ENCODE data around the gene POLE.

Gene POLE

DNA sequence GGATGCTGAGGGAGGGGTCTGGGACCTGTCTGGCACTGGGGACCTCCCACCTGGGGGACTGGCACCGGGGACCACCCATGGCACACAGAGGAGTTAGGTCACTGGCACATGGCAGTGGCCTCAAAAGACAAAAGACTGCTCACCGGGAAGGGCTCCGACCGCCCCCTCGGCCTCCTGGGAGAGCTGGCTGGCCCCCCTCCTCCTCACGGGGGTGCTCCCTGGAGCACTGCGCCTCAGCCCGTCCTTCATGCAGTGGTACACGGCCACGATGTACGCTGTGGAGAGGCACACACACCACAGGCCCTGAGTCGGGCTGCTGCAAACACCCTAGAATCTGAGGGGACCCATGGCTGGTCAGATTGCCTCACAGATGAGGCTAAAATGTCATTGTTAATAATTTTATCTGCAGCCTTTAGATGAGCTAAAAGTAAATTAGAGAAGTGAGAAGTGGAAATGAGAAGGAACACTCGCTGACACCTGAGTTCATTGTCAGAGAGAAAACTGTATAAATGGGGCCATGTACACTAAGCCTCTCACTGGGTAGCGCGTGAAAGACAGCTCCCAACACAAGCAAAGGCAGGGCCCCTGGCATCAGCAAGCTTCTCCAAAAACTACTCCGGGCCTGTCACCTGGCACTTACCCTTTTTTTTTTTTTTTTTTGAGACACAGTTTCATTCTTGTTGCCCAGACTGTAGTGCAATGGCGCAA, 54.5 kb downstream of the POLE start:
- no peak for DNase-seq (ENCODE audit: low read depth, low spot score)

DNA sequence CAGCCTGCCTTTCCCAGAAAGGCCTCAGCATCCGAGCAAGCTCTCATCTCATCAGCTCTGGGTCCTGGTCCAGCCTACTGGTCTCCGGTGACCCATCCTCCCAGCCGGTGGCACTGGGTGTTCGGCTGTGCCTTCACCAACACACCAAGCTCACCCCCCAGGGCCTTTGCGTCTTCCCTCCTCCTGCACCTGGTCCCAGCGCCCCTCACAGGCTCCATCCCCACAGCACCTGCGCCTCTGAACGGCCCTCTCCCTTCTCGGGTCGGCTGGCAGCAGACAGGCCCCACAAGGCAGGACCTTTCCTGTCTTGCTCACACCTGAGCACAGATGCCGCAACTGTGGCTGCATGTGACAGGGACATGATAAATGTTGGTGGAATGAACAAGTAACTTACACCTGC, 55.5 kb downstream of the POLE start:
- DNase-seq (ENCODE audit: low read depth, low spot score), result no peak

DNA sequence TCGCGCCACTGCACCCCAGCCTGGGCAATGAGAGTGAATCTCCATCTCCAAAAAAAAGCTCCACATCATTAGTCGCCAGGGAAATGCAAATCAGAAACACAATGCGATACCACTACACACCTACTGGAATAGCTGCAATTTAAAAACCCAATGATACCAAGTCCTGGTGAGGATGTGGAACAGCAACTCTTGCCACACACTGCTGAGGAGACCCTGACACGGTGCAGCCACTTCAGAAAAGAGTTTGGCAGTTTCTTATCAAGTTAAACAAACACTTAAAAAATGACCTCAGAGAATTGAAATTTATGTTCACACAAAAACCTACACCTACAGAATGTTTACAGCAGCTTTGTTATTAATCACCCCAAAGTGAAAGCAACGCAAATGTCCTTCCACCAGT, 56.5 kb downstream of the POLE start:
- DNase-seq (ENCODE audit: low read depth, low spot score), result no peak

DNA sequence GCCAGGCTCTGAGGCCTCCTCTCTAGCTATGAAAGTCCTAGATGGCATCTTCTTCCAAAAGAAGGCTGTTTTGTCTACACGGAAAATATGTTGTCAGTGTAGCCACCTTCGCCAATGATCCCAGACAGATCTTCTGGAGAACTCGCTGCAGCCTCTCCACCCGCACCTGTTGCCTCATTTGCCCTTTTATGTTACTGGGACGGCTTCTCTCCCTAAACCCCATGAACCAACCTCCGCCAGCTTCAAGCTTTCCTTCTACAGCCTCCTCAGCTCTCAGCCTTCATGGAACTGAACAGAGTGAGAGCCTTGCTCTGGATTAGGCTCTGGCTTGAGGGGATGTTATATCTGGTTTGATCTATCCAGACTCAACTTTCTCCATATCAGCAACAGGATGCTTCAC, 57.8 kb downstream of the POLE start:
- no peak for DNase-seq (ENCODE audit: low read depth, low spot score)

DNA sequence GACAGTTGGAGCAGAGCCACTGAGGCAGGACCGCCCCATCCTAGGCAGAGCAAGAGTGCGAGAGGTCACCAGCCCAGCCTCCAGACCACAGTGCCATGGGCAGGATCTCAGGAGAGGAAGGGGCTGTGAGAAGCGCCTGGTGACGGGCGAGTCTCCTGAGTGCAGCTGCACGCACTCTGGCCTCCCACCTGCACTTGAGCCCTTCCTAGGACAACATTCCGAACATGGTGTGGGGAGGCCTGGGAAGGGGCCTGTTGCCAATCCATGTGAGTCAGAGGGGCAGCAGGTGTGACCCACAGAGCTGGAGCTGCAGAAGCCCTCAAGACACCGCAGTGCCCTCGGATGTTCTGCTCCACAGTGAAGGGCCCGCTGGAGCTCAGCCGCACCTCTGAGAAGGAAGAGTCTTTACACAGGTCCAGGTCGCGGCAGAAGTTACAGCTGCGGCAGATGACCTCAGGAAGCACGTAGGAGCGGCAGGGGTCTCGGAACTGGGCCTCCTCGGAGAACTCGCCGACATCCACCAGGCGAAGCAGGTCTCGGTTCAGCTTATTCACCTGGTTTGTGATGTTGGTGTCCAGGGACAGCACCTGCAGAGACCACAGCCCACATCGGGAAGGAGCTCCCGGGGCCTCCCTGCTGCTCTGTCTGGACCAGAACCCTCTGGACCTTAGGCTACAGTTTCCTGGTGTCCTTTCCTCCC, 61.3 kb downstream of the POLE start:
- no peak for DNase-seq (ENCODE audit: low read depth, low spot score)

DNA sequence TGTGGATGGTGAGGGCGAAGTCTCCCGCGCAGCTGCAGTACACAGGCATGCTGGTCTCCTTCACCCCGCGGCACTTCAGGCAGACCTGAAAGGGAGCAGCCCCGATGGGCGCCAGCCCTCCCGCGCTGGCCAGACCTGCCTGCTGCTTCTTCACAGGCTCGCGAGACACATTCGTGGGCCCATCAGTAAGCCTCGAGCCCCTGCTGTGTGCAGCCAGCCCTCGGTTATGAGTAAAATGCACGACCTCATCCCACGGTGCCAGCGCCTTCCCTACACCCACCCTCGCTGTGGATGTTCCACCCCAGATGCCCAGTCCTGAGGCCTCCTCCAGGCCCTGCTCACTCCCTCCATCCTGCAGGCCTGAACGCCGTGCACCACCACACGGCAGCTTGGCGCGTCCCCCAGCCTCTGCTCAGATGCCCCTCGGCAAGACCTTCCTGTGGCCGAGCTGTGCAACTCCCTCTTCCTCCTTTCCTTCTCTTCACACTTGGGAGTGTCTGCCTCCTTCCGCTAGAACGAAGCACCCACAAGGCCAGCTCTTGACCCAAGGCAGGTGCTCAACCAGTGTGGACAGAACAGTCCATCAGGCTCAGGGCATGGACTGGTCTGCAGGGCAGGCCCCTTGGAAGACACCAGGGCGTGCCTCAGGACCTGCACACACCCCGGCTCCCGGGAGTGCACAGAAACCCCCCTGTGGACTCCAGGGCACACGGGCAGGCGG, 62.1 kb downstream of the POLE start:
- no peak for DNase-seq (ENCODE audit: low read depth, low spot score)

DNA sequence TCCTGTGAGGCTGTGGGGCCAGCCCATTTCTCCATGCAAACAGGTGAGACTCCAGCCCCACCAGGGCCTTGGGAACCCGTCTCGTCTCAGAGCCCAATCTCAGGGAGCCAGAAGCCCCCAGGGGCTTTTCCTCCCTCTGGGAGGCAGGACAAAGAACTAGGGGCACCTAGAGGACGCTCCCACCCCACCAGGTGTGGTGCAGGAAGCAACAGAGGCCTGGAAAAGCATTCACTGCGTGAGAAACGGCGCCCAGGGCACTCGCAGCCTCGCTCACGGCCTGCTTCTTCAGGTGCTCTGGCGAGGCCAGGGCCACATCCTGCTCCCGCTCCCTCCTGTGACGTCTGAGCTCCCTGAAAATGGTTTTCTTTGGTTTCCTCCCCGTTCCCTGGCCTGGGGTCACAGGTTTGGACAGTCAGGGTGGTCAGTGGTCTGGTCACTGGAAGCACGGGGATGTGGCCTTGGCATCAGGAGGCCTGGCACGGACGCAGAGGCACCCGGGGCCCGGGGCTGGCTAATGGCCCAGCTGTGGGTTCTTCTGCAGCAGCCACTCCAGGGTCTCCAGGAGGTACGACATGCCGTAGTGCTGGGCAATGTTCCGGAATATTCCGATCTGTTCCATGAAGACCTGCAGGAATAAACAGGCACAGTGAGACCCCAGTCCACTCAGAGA, 62.8 kb downstream of the POLE start:
- no peak for DNase-seq (ENCODE audit: low read depth, low spot score)

DNA sequence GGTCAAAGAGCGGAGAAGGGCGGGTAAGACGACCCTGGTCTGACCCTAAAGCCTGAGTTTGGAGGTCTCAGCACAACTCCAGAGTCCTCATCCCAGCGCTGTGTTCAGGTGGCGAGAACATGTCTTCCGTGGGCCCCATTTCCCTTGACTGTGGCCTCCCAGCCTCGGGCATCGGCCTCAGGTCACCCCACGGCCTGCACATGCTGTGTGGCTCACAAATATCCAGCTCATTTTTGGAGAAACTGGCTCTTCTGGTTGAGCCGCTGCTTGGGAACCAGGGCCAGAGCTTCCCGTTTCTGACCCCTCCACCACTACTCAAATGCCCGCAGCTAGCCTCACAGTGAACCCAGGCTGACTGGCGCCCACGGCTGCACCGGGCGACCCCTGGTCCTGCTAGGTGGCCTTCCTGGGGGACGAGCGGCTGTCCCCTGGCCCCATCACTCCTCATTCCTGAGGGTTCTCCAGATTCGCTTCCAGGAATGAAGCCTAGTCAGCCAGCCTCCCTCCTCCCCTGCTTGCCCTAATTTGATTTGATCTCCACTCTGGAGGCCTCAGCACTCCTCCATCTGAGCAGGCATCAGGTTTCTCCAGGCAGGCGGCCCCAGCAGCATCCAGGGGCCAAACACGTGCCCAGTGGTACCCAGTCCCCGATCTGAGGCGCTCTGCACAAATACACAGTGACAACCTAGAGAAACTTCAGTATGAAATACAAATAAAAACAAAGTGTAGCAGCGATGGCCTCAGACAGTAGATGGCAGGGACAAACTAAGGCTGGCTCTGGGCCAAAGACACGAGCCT, 63.9 kb downstream of the POLE start:
- no peak for DNase-seq (ENCODE audit: low read depth, low spot score)

DNA sequence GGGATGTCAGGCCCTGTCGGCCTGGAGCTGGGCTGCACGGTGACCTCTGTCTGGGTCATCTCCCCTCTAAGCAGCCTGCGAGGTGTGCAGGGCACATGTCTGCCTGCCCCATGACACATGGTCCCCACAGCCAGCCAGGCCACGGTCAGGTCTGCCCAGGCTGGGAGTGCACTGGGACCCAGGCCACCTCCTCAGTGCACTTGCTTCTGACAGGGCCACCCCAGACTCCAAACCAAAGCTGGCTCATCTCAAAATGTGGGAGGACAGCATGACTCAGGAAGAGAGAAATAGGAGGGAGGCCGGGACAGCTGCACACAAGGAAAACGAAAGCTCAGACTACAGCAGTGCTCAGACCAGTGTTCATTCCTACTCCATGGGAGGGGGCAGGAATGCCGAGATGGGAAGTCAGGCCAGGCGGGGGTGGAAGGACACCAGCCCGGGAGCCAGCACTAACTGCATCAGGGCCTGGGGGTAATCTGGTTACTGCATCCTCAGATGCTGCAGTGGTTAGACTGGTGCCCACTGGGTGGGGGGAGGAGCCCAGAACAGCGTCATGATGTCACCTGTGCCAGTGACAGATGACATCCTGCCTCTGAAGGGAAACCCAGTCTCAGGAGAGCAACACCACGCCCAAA, 64.6 kb downstream of the POLE start:
- DNase-seq (ENCODE audit: low read depth, low spot score), result no peak

DNA sequence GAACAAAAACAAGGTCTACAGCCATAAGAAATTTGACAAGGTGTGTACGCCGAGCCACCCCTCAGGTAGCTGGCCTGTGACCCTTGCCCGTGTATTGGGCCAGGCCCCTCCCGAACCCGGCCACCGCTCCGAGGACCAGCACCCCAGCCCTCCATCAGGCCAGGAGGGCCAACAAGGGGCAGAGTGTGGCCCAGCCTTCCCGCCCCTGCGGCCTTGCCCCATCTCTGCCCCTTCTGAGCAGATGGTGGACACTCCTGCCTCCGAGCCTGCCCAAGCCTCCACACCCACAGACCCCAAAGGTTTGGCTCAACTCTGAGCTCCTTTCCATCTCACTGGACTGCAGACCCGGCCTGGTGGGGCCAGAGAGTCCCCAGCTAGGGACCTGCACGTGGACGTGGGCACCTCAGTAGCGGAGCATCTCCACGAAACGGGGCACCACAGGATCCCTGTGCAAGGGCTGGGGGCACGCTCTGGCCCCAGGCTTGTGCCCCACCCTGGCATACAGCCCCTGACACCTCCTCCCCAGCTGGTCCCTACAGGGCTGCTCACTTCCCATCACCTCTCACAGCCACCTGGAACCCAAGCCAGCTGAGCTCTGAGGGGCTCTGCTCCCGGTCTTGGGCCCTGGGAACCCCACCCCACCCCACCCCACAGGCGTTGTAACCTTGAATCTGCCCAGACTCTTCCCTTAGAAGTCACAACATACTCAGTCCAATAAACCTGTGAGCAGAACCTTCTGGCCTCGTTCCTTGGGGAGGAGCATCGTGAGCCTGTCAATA, 65.3 kb downstream of the POLE start:
- DNase-seq (ENCODE audit: low read depth, low spot score), result no peak

DNA sequence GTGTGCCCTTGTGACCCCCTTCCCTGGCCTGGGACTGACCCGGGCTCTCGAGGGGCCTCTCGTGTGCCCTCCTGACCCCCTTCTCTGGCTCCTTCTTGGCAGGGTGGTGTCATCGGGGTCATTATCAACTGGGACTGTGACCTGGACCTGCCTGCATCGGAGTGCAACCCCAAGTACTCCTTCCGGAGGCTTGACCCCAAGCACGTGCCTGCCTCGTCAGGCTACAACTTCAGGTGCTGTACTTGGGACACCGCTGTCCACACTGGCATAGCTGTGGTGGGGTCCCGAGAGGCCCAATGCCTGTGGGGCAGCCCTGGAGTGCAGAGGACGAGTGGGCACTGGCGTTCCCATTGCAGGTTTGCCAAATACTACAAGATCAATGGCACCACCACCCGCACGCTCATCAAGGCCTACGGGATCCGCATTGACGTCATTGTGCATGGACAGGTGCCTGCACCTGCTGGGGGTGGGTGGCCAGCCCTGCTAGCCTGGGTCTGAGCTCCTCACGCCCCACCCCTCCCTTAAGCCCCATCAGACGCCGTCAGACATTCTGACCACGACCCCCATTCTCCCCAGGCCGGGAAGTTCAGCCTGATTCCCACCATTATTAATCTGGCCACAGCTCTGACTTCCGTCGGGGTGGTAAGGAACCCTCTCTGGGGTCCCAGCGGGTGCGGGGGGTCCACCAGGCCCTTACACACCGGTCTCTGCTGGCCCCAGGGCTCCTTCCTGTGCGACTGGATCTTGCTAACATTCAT, 66.1 kb downstream of the POLE start:
- DNase-seq (ENCODE audit: low read depth, low spot score), result no peak

DNA sequence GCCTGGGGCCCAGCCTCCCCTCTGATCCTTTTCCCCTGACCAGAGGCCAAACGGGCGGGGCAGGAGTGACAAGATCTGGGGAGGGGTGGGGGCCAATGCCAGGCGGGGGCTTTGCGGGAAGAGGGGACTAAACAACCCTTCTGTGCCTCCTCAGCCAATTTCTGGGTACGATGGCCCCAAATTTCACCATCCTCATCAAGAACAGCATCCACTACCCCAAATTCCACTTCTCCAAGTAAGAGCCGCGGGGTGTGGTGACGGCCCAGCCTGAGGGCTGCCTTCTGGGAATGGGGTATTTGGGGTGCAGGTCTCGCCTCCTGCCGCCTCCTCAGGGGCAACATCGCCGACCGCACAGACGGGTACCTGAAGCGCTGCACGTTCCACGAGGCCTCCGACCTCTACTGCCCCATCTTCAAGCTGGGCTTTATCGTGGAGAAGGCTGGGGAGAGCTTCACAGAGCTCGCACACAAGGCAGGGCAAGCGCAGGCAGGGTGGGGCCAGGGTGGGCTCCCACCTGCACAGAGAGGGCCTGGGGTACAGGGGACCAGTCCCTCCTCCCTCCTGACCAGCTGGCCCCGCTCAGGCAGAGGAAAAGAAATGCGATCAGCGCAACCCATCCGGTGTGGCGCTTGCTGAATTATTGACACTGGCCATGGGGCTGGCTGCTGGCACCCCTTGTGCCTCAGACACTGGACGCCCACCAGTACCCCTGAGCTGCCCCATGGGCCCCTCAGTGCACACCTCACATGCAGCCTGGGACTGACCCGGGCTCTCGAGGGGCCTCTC, 66.8 kb downstream of the POLE start:
- DNase-seq (ENCODE audit: low read depth, low spot score), result no peak

DNA sequence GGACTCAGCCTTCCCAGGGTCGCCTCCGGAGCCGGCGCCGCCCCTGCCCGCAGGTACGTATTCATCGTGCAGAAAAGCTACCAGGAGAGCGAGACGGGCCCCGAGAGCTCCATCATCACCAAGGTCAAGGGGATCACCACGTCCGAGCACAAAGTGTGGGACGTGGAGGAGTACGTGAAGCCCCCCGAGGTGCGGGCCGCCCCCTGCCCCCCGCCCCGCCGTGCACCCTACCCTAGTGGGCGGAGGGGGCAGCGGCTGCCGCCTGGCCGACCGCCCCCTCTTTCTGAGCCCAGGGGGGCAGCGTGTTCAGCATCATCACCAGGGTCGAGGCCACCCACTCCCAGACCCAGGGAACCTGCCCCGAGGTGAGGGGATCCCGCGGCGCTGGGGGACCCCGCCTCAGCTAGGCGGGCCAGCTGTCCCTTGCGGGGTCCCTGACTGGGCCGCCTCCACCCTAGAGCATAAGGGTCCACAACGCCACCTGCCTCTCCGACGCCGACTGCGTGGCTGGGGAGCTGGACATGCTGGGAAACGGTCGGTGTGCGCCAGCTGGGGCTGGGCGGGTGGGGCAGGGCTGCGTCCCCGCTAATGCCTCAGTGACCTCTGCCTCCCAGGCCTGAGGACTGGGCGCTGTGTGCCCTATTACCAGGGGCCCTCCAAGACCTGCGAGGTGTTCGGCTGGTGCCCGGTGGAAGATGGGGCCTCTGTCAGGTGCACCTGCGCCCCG, 67.6 kb downstream of the POLE start:
- DNase-seq (ENCODE audit: low read depth, low spot score), result no peak

DNA sequence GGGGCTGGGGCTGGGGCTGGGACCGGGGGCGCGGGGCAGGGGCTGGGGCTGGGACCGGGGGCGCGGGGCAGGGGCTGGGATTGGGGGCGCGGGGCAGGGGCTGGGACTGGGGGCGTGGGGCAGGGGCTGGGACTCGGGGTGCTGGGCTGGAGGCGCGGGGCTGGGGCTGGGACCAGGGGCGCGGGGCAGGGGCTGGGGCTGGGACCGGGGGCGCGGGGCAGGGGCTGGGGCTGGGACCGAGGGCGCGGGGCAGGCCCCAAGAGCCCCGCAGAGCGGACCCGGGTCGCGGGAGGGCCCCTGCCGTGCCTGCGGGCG, 68.1 kb downstream of the POLE start:
- no peak for DNase-seq (ENCODE audit: low read depth, low spot score)

DNA sequence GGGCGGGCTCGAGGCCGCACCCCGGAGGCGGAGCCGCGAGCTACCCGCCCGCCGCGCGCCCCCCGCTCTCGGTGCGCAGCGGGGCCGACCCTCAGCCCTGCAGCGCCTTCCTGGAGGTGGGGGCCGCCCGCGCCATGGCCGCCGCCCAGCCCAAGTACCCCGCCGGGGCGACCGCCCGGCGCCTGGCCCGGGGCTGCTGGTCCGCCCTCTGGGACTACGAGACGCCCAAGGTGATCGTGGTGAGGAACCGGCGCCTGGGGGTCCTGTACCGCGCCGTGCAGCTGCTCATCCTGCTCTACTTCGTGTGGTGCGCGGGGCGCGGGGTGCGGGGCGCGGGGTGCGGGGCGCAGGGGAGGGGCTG, 68.5 kb downstream of the POLE start, which contains the start of gene P2RX2:
TSS of gene P2RX2 (plus strand) at position 94 of the 361 bp plus-strand sequence. CDS start at position 135, 41 bp downstream.
- no peak for DNase-seq (ENCODE audit: low read depth, low spot score)

DNA sequence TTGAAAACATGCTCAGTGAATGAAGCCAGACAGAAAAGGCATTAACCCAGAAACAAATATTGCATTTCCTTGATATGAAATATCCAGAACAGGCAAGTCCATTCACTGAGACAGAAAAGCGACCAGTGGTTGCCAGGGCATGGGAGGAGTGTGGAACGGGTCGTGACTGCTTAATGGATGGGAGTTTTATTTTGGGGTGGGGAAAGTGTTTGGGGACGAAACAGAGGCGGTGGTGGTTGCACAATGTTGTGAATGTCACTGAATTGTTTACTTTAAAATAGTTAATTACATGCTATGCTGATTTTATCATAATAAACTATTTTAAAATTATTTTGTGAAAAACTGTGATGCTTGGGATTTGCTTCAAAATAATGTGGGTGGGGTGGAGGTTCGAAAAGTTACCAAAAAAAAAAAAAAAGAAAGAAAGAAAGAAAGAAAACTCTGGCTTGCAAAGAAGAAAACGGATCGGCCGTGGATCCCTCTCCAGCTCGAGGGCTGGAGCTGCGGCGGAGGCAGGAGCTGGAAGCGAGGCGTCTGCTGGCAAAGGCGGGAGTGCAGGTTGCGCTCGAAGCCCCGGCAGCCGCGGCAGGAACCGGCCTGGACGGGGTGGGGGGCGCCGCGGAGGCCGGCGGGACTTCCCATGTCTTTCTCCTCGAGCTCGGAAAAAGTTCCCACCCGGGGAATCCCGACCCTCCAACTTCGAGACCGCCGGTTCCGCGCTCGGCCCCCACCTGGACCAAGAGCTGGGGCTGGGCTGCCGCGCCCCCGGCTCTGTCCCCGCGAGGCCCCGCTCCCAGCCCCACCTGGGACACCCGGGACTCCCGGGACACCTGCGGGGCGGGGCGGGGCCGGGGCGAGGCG, 69.1 kb downstream of the POLE start:
- DNase-seq (ENCODE audit: low read depth, low spot score), result no peak

DNA sequence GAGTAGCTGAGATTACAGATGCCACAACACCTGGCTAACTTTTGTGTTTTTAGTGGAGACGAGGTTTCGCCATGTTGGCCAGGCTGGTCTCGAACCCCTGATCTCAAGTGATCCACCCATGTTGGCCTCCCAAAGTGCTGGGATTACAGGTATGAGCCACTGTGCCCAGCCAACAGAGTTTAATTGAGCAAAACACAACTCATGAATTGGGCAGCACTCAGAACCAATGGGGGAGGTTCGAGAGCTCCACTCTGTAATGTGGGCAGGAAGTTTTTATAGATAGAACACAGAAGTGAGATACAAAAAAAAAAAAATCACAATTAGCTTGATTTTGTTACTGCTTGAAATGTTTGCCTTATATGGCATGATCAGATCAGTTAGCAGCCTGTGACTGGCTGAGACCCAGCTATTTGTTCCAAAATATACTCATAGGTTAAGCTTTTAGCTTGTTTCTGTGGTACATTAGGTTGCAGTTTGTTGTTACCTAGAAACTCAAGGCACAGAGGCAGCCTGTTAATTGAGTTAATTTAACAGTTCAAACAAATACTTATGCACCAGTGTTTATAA, 69.9 kb downstream of the POLE start:
- no peak for DNase-seq (ENCODE audit: low read depth, low spot score)

Data from activated naive CD8-positive, alpha-beta T cell treated with anti-CD3 and anti-CD28 coated beads, Interleukin-2, amount 50 U/mL, for 16 hours (primary cell).